ENCODE data around the gene RFX7.

- no peak for TF ChIP-seq CTCF (IDR thresholded peaks at IDR 0.05)
- no peak for TF ChIP-seq POLR2A (IDR thresholded peaks at IDR 0.05)
- TF ChIP-seq POLR2AphosphoS5 (IDR thresholded peaks at IDR 0.05): no peak
Observed at GRCh38 chr15:56199038-56199437, 44.6 kb downstream of the RFX7 start.

Data from transverse colon (tissue), 4 donors.